Activated CD4-positive, alpha-beta T cell treated with anti-CD3 and anti-CD28 coated beads, Interleukin-2, amount 50 U/mL, for 48 hours (primary cell): ENCODE measurements around the gene PDHA2.
"Not testable (repeated sequence)": the region's sequence is repeated elsewhere in the genome, so short reads cannot be mapped to it uniquely, and the experiment has no call there.

Experiments
- DNase-seq, 2 experiments: peaks; one replicate each; pipeline ENCODE4 v3.0.0-alpha.2; 2020

Gene PDHA2

GRCh38 chr4:95839891-95840290 lies at the start of gene PDHA2:
TSS of gene PDHA2 (plus strand) at chr4:95840093. CDS start at chr4:95840151, 58 bp downstream.
- DNase-seq, result no peak

GRCh38 chr4:95798003-95798402 lies 41.9 kb upstream of the PDHA2 start:
- DNase-seq, result no peak

- DNase-seq, result no peak
Measured at GRCh38 chr4:95798727-95799126, 41.2 kb upstream of the PDHA2 start.

- DNase-seq, result no peak
Measured at GRCh38 chr4:95821867-95822266, 18.0 kb upstream of the PDHA2 start.

- no peak for DNase-seq
Measured at GRCh38 chr4:95825546-95825945, 14.3 kb upstream of the PDHA2 start.

GRCh38 chr4:95830651-95831050 lies 9.2 kb upstream of the PDHA2 start:
- DNase-seq, result no peak

GRCh38 chr4:95831166-95831565 lies 8.7 kb upstream of the PDHA2 start:
- DNase-seq, result no peak

- no peak for DNase-seq
Measured at GRCh38 chr4:95833711-95834194, 6.1 kb upstream of the PDHA2 start.

GRCh38 chr4:95835672-95836071 lies 4.2 kb upstream of the PDHA2 start:
- DNase-seq, result no peak

GRCh38 chr4:95838192-95838591 lies 1.7 kb upstream of the PDHA2 start:
- no peak for DNase-seq

- DNase-seq, result no peak
Measured at GRCh38 chr4:95847908-95848460, 8.1 kb downstream of the PDHA2 start.

- DNase-seq, result no peak
Measured at GRCh38 chr4:95850161-95850560, 10.3 kb downstream of the PDHA2 start.

- DNase-seq, result no peak
Measured at GRCh38 chr4:95857761-95858160, 17.9 kb downstream of the PDHA2 start.

GRCh38 chr4:95867919-95868318 lies 28.0 kb downstream of the PDHA2 start:
- DNase-seq, result no peak

GRCh38 chr4:95869414-95869813 lies 29.5 kb downstream of the PDHA2 start:
- not testable (repeated sequence) for DNase-seq

GRCh38 chr4:95869961-95870500 lies 30.1 kb downstream of the PDHA2 start:
- no peak for DNase-seq

- DNase-seq, result no peak
Measured at GRCh38 chr4:95877636-95878035, 37.7 kb downstream of the PDHA2 start.

GRCh38 chr4:95887551-95887950 lies 47.7 kb downstream of the PDHA2 start:
- no peak for DNase-seq

GRCh38 chr4:95889662-95890061 lies 49.8 kb downstream of the PDHA2 start:
- DNase-seq, result no peak
